ENCODE results near the gene ZIC1.

Gene ZIC1

GRCh38 chr3:147424581-147425387, 15.6 kb downstream of the ZIC1 start:
- DNase-seq: no peak

GRCh38 chr3:147425388-147425850, 16.3 kb downstream of the ZIC1 start:
- no peak for DNase-seq

GRCh38 chr3:147426931-147427330, 17.8 kb downstream of the ZIC1 start:
- no peak for DNase-seq

- DNase-seq: no peak
Measured at GRCh38 chr3:147427746-147428145, 18.6 kb downstream of the ZIC1 start.

GRCh38 chr3:147428326-147428725, 19.2 kb downstream of the ZIC1 start:
- no peak for DNase-seq

- no peak for DNase-seq
Measured at GRCh38 chr3:147428754-147429153, 19.6 kb downstream of the ZIC1 start.

- DNase-seq: no peak
Measured at GRCh38 chr3:147431751-147432150, 22.6 kb downstream of the ZIC1 start.

GRCh38 chr3:147447224-147447623, 38.1 kb downstream of the ZIC1 start:
- DNase-seq: no peak

GRCh38 chr3:147449669-147450068, 40.5 kb downstream of the ZIC1 start:
- no peak for DNase-seq

GRCh38 chr3:147458995-147459704, 50.0 kb downstream of the ZIC1 start:
- DNase-seq: no peak

GRCh38 chr3:147462856-147463255, 53.7 kb downstream of the ZIC1 start:
- DNase-seq: no peak
